ENCODE data around the gene SYTL3. TPM values are rescaled to one million over a fixed set of nuclear protein-coding genes. Genes with fewer than 3 reads are reported as not detected.
"Not testable (repeated sequence)": the region's sequence is repeated elsewhere in the genome, so short reads cannot be mapped to it uniquely, and the experiment has no call there.

SYTL3 gene
- polyA plus RNA-seq, 1 of the 3 experiments (the other 2 are of a cell fraction), result 2.3 TPM

DNA sequence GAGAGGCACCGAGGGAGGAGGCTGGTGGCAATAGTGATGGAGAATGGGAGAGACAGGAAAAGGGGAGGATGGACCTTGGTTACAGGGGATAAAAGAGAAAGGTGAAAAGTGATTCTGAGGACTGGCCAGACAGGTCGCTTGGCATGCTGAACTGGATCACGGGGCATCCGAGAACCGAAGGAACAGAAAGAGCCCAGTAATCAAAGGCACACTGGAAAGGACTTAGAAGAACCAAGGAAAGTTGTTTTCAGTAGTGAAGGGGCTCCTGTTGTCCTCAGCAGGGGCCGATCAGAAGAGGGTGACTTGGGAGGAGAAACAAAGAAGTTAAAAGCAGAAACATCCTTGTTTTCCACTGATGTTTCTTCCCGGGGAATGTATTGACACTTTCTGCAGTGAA lies 18.9 kb downstream of the SYTL3 start:
- TF ChIP-seq MEF2A (IDR thresholded peaks at IDR 0.05; ENCODE audit: borderline replicate concordance, low read depth) (no peak), FOXJ3 (CRISPR knock-in tag; IDR thresholded peaks at IDR 0.05) (no peak), NFIC (IDR thresholded peaks at IDR 0.05; ENCODE audit: borderline replicate concordance) (no peak), TEAD4 (IDR thresholded peaks at IDR 0.05; ENCODE audit: borderline replicate concordance, insufficient read depth) (no peak), YY1 (IDR thresholded peaks at IDR 0.05; ENCODE audit: low read depth) (no peak), EZH2phosphoT487 (IDR thresholded peaks at IDR 0.05; ENCODE audit: borderline replicate concordance, low read depth) (no peak), POLR2AphosphoS5 (IDR thresholded peaks at IDR 0.05; ENCODE audit: low read depth, low read length) (no peak), EP300 (IDR thresholded peaks at IDR 0.05; ENCODE audit: borderline replicate concordance in 1 of 2, low read depth in 1 of 2, low read length in 1 of 2) (no peak)
- TF ChIP-seq, protein P1, sequence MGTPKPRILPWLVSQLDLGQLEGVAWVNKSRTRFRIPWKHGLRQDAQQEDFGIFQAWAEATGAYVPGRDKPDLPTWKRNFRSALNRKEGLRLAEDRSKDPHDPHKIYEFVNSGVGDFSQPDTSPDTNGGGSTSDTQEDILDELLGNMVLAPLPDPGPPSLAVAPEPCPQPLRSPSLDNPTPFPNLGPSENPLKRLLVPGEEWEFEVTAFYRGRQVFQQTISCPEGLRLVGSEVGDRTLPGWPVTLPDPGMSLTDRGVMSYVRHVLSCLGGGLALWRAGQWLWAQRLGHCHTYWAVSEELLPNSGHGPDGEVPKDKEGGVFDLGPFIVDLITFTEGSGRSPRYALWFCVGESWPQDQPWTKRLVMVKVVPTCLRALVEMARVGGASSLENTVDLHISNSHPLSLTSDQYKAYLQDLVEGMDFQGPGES (IDR thresholded peaks at IDR 0.05; ENCODE audit: low read depth, low read length), result no peak

DNA sequence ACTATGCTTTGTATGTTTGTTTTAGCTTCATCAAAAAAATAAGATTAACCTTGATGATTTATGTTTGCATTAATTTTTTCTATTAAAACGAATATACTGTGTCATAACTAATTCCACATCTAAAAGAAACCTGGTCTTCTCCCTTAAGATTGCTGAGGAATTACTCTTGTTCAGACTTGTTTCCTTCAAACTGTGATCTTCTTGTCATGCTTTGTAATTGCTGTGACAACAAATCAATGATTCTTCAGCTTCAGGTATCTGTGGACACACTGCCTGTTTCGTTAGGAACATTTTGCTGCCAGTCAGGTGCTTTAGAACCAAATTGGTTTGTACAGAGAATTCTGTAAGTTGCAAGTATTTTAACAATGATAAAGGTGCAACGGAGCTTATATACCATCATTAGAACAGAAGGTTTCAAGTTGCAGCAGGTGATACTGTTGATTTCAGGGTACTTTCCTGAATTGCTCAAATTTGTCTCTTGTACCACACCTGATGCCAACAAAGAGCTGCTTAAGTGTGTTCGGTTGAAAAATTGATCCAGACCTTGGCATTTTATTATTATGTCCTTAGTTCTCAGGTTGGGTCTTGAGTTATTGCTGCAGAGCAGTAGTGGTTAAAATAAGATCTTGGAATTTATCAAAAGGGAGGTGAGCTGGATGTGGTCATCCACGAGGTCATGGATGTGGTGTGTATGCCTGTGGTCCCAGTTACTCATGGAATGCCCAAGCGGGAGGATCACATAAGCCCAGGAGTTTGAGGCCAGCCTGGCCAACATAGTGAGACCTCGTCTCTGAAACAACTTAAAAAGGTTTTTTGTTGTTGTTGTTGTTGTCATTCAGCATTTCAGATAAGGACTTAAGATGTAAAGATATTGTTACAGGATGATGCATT lies 19.5 kb downstream of the SYTL3 start:
- TF ChIP-seq TAF1 (IDR thresholded peaks at IDR 0.05; ENCODE audit: borderline replicate concordance, low read depth, low read length) (no peak), NRF1 (IDR thresholded peaks at IDR 0.05; ENCODE audit: low read depth, low read length) (no peak)
- Histone ChIP-seq H4K20me1 (ENCODE audit: insufficient read depth) (no peaks in the 10 kb centered on the region), H3K4me1 (ENCODE audit: control insufficient read depth in 1 of 2, insufficient read depth in 2 of 2, low read depth in 1 of 2, low read length in 1 of 2) (peaks cover 0 to 2% of the 10 kb centered on the region in 2 experiments; a peak in 1 of 4 replicates), H3K27ac (ENCODE audit: low read depth in 2 of 2, low read length in 1 of 2) (no peak overlapping the region), H3K4me2 (no peak overlapping the region), H2AFZ (ENCODE audit: low read depth) (no peak overlapping the region), H3K27me3 (ENCODE audit: insufficient read depth) (no peaks in the 10 kb centered on the region), H3K36me3 (replicated peaks in 1 of 2; ENCODE audit: control insufficient read depth in 1 of 2, insufficient read depth in 2 of 2, low read length in 1 of 2) (no peaks in the 10 kb centered on the region), H3K79me2 (ENCODE audit: insufficient read depth) (no peaks in the 10 kb centered on the region), H3K9me2 (no peaks in the 10 kb centered on the region), H3F3A (replicated peaks; ENCODE audit: insufficient read depth) (peaks cover 4% of the 10 kb centered on the region), H3K9me3 (no peaks in the 10 kb centered on the region), H3K4me3 (ENCODE audit: low read depth in 2 of 2, low read length in 1 of 2) (no peak overlapping the region), H3K9ac (no peak overlapping the region)
- DNase-seq, result no peak
- ChIA-PET POLR2A (no interaction called here), CTCF (interaction anchor here (1.9 kb wide), 1 partner anchor 10 kb away, joined by 6 read pairs; no protein-coding TSS in a partner anchor)
- 80% methylated on average over 7 of the region's 7 CpGs for WGBS (ENCODE audit: low lambda C conversion rate)

More for the DNA sequence above, 18.9 kb downstream of the SYTL3 start:
- no peaks in the 10 kb centered on the region for H3K36me3 ChIP-seq (replicated peaks in 1 of 2; ENCODE audit: control insufficient read depth in 1 of 2, insufficient read depth in 2 of 2, low read length in 1 of 2)
- H3K27ac ChIP-seq (ENCODE audit: low read depth in 2 of 2, low read length in 1 of 2), result no peak overlapping the region
- no peak overlapping the region for H3K4me3 ChIP-seq (ENCODE audit: low read depth in 2 of 2, low read length in 1 of 2)
- no peaks in the 10 kb centered on the region for H3K27me3 ChIP-seq (ENCODE audit: insufficient read depth)
- no peaks in the 10 kb centered on the region for H3K79me2 ChIP-seq (ENCODE audit: insufficient read depth)
- H2AFZ ChIP-seq (ENCODE audit: low read depth), result no peak overlapping the region
- no peaks in the 10 kb centered on the region for H4K20me1 ChIP-seq (ENCODE audit: insufficient read depth)
- no peak for DNase-seq
- no peaks in the 10 kb centered on the region for H3K4me1 ChIP-seq (ENCODE audit: control insufficient read depth in 1 of 2, insufficient read depth in 2 of 2, low read depth in 1 of 2, low read length in 1 of 2)
- no peak overlapping the region for H3K4me2 ChIP-seq
- H3K9me3 ChIP-seq, result no peaks in the 10 kb centered on the region
- POLR2A ChIA-PET, result no interaction called here
- H3K9me2 ChIP-seq, result no peaks in the 10 kb centered on the region
- WGBS (ENCODE audit: low lambda C conversion rate), result 76% methylated on average over 7 of the region's 7 CpGs
- CTCF ChIA-PET, result interaction anchor here (1.9 kb wide), 1 partner anchor 9 kb away, joined by 6 read pairs; no protein-coding TSS in a partner anchor
- H3F3A ChIP-seq (replicated peaks; ENCODE audit: insufficient read depth), result peaks cover 4% of the 10 kb centered on the region
- H3K9ac ChIP-seq, result no peak overlapping the region

DNA sequence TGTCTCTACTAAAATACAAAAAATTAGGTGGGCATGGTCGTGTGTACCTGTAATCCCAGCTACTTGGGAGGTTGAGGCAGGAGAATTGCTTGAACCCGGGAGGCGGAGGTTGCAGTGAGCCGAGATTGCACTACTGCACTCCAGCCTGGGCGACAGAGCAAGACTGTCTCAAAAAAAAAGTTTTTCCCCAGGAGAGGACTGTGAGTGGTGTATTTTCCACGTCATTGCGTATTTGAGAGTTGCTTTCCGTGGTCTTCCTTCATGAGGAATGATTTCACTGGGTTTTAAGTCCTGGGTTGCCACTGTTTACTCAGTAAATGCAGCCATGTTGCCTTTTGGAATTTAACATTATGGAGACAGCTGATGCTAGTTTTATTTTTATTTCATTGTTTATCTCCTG lies 22.3 kb downstream of the SYTL3 start:
- POLR2A ChIA-PET; H3K9me2 ChIP-seq; H2AFZ ChIP-seq (ENCODE audit: low read depth); H4K20me1 ChIP-seq (ENCODE audit: insufficient read depth); H3K27ac ChIP-seq (ENCODE audit: low read depth in 2 of 2, low read length in 1 of 2); DNase-seq; H3K4me3 ChIP-seq (ENCODE audit: low read depth in 2 of 2, low read length in 1 of 2); H3F3A ChIP-seq (replicated peaks; ENCODE audit: insufficient read depth); H3K9ac ChIP-seq; H3K27me3 ChIP-seq (ENCODE audit: insufficient read depth); H3K4me1 ChIP-seq (ENCODE audit: control insufficient read depth in 1 of 2, insufficient read depth in 2 of 2, low read depth in 1 of 2, low read length in 1 of 2); H3K4me2 ChIP-seq; H3K9me3 ChIP-seq; H3K36me3 ChIP-seq (replicated peaks in 1 of 2; ENCODE audit: control insufficient read depth in 1 of 2, insufficient read depth in 2 of 2, low read length in 1 of 2); H3K79me2 ChIP-seq (ENCODE audit: insufficient read depth): not testable (repeated sequence)
- whole genome bisulfite sequencing (ENCODE audit: low lambda C conversion rate), result 82% methylated on average over 8 of the region's 8 CpGs
- CTCF ChIA-PET, result interaction anchor here (0.6 to 2.5 kb wide), 2 partner anchors 19 to 451 kb away, joined by 3 to 8 read pairs; no protein-coding TSS in a partner anchor
